ENCODE results near the gene ZNF766.
"Not testable (repeated sequence)": the region's sequence is repeated elsewhere in the genome, so short reads cannot be mapped to it uniquely, and the experiment has no call there.

ZNF766 gene

GRCh38 chr19:52231154-52231910, 38.1 kb upstream of the ZNF766 start:
- DNase-seq (ENCODE audit: low read depth): no peak
- Histone ChIP-seq H3K36me3 (ENCODE audit: control insufficient read depth, insufficient read depth, low read length, severe bottlenecking) (peaks cover 26% of the 10 kb centered on the region), H3K9me3 (ENCODE audit: control insufficient read depth, low read length) (no peaks in the 10 kb centered on the region), H3K4me1 (ENCODE audit: control insufficient read depth, insufficient read depth, low read length) (peaks cover 7% of the 10 kb centered on the region), H3K9ac (ENCODE audit: low read length) (no peak overlapping the region), H3K27me3 (replicated peaks; ENCODE audit: control insufficient read depth, insufficient read depth, low read length) (no peaks in the 10 kb centered on the region), H3K4me3 (ENCODE audit: low read length) (no peak overlapping the region)

GRCh38 chr19:52234406-52234805, 35.0 kb upstream of the ZNF766 start:
- H3K27me3 ChIP-seq (replicated peaks; ENCODE audit: control insufficient read depth, insufficient read depth, low read length): no peaks in the 10 kb centered on the region
- no peaks in the 10 kb centered on the region for H3K9me3 ChIP-seq (ENCODE audit: control insufficient read depth, low read length)
- H3K9ac ChIP-seq (ENCODE audit: low read length): no peak overlapping the region
- peaks cover 7% of the 10 kb centered on the region for H3K4me1 ChIP-seq (ENCODE audit: control insufficient read depth, insufficient read depth, low read length)
- H3K4me3 ChIP-seq (ENCODE audit: low read length): no peak overlapping the region
- H3K36me3 ChIP-seq (ENCODE audit: control insufficient read depth, insufficient read depth, low read length, severe bottlenecking): no peaks in the 10 kb centered on the region
- no peak for DNase-seq (ENCODE audit: low read depth)

GRCh38 chr19:52237197-52237596, 32.2 kb upstream of the ZNF766 start:
- no peaks in the 10 kb centered on the region for H3K27me3 ChIP-seq (replicated peaks; ENCODE audit: control insufficient read depth, insufficient read depth, low read length)

GRCh38 chr19:52237771-52238400, 31.5 kb upstream of the ZNF766 start:
- Histone ChIP-seq H3K4me3 (ENCODE audit: low read length) (no peak overlapping the region), H3K4me1 (ENCODE audit: control insufficient read depth, insufficient read depth, low read length) (no peaks in the 10 kb centered on the region), H3K9me3 (ENCODE audit: control insufficient read depth, low read length) (no peaks in the 10 kb centered on the region), H3K27me3 (replicated peaks; ENCODE audit: control insufficient read depth, insufficient read depth, low read length) (no peaks in the 10 kb centered on the region), H3K9ac (ENCODE audit: low read length) (no peak overlapping the region), H3K36me3 (ENCODE audit: control insufficient read depth, insufficient read depth, low read length, severe bottlenecking) (no peaks in the 10 kb centered on the region)
- DNase-seq (ENCODE audit: low read depth): peak; percentile 87

More at GRCh38 chr19:52237197-52237596, 32.2 kb upstream of the ZNF766 start:
- Histone ChIP-seq H3K36me3 (ENCODE audit: control insufficient read depth, insufficient read depth, low read length, severe bottlenecking) (no peaks in the 10 kb centered on the region), H3K9ac (ENCODE audit: low read length) (no peak overlapping the region), H3K4me1 (ENCODE audit: control insufficient read depth, insufficient read depth, low read length) (no peaks in the 10 kb centered on the region), H3K4me3 (ENCODE audit: low read length) (no peak overlapping the region), H3K9me3 (ENCODE audit: control insufficient read depth, low read length) (no peaks in the 10 kb centered on the region)
- DNase-seq (ENCODE audit: low read depth): no peak

GRCh38 chr19:52244021-52244420, 25.4 kb upstream of the ZNF766 start:
- Histone ChIP-seq H3K27me3 (replicated peaks; ENCODE audit: control insufficient read depth, insufficient read depth, low read length) (no peaks in the 10 kb centered on the region), H3K36me3 (ENCODE audit: control insufficient read depth, insufficient read depth, low read length, severe bottlenecking) (no peaks in the 10 kb centered on the region), H3K9ac (ENCODE audit: low read length) (no peak overlapping the region), H3K9me3 (ENCODE audit: control insufficient read depth, low read length) (no peaks in the 10 kb centered on the region), H3K4me1 (ENCODE audit: control insufficient read depth, insufficient read depth, low read length) (no peaks in the 10 kb centered on the region), H3K4me3 (ENCODE audit: low read length) (no peak overlapping the region)
- no peak for DNase-seq (ENCODE audit: low read depth)

- Histone ChIP-seq H3K9me3 (ENCODE audit: control insufficient read depth, low read length) (no peaks in the 10 kb centered on the region), H3K27me3 (replicated peaks; ENCODE audit: control insufficient read depth, insufficient read depth, low read length) (no peaks in the 10 kb centered on the region), H3K9ac (ENCODE audit: low read length) (no peak overlapping the region), H3K4me3 (ENCODE audit: low read length) (no peak overlapping the region), H3K4me1 (ENCODE audit: control insufficient read depth, insufficient read depth, low read length) (no peaks in the 10 kb centered on the region), H3K36me3 (ENCODE audit: control insufficient read depth, insufficient read depth, low read length, severe bottlenecking) (no peaks in the 10 kb centered on the region)
- peak; percentile 69 for DNase-seq (ENCODE audit: low read depth)
These were observed 21.1 kb upstream of the ZNF766 start for GRCh38 chr19:52248241-52248640.

- Histone ChIP-seq H3K9ac (ENCODE audit: low read length) (no peak overlapping the region), H3K9me3 (ENCODE audit: control insufficient read depth, low read length) (no peaks in the 10 kb centered on the region), H3K4me1 (ENCODE audit: control insufficient read depth, insufficient read depth, low read length) (no peaks in the 10 kb centered on the region), H3K36me3 (ENCODE audit: control insufficient read depth, insufficient read depth, low read length, severe bottlenecking) (no peaks in the 10 kb centered on the region), H3K27me3 (replicated peaks; ENCODE audit: control insufficient read depth, insufficient read depth, low read length) (no peaks in the 10 kb centered on the region), H3K4me3 (ENCODE audit: low read length) (no peak overlapping the region)
- no peak for DNase-seq (ENCODE audit: low read depth)
These were observed 11.0 kb upstream of the ZNF766 start for GRCh38 chr19:52258426-52258825.

- not testable (repeated sequence) for DNase-seq (ENCODE audit: low read depth); H3K4me3 ChIP-seq (ENCODE audit: low read length); H3K9me3 ChIP-seq (ENCODE audit: control insufficient read depth, low read length); H3K9ac ChIP-seq (ENCODE audit: low read length); H3K36me3 ChIP-seq (ENCODE audit: control insufficient read depth, insufficient read depth, low read length, severe bottlenecking); H3K27me3 ChIP-seq (replicated peaks; ENCODE audit: control insufficient read depth, insufficient read depth, low read length); H3K4me1 ChIP-seq (ENCODE audit: control insufficient read depth, insufficient read depth, low read length)
These were observed 3.8 kb upstream of the ZNF766 start for GRCh38 chr19:52265556-52265955.

- DNase-seq (ENCODE audit: low read depth): peak; percentile 64
- peaks cover 8% of the 10 kb centered on the region for H3K36me3 ChIP-seq (ENCODE audit: control insufficient read depth, insufficient read depth, low read length, severe bottlenecking)
These were observed 989 bp downstream of the ZNF766 start for GRCh38 chr19:52270266-52270885.

GRCh38 chr19:52273301-52273700, 3.9 kb downstream of the ZNF766 start:
- H3K4me1 ChIP-seq (ENCODE audit: control insufficient read depth, insufficient read depth, low read length): peaks cover 14% of the 10 kb centered on the region
- peaks cover 10% of the 10 kb centered on the region for H3K36me3 ChIP-seq (ENCODE audit: control insufficient read depth, insufficient read depth, low read length, severe bottlenecking)
- DNase-seq (ENCODE audit: low read depth): no peak
- H3K4me3 ChIP-seq (ENCODE audit: low read length): no peak overlapping the region
- no peaks in the 10 kb centered on the region for H3K27me3 ChIP-seq (replicated peaks; ENCODE audit: control insufficient read depth, insufficient read depth, low read length)
- H3K9ac ChIP-seq (ENCODE audit: low read length): no peak overlapping the region
- H3K9me3 ChIP-seq (ENCODE audit: control insufficient read depth, low read length): no peaks in the 10 kb centered on the region

More at GRCh38 chr19:52270266-52270885, 989 bp downstream of the ZNF766 start:
- H3K4me1 ChIP-seq (ENCODE audit: control insufficient read depth, insufficient read depth, low read length): peaks cover 14% of the 10 kb centered on the region
- peak overlapping the region; percentile 98 for H3K4me3 ChIP-seq (ENCODE audit: low read length)
- H3K9me3 ChIP-seq (ENCODE audit: control insufficient read depth, low read length): no peaks in the 10 kb centered on the region
- no peaks in the 10 kb centered on the region for H3K27me3 ChIP-seq (replicated peaks; ENCODE audit: control insufficient read depth, insufficient read depth, low read length)
- H3K9ac ChIP-seq (ENCODE audit: low read length): peak overlapping the region; percentile 99

GRCh38 chr19:52274191-52274590, 4.8 kb downstream of the ZNF766 start:
- peaks cover 10% of the 10 kb centered on the region for H3K4me1 ChIP-seq (ENCODE audit: control insufficient read depth, insufficient read depth, low read length)
- no peaks in the 10 kb centered on the region for H3K9me3 ChIP-seq (ENCODE audit: control insufficient read depth, low read length)
- peaks cover 10% of the 10 kb centered on the region for H3K36me3 ChIP-seq (ENCODE audit: control insufficient read depth, insufficient read depth, low read length, severe bottlenecking)
- no peak for DNase-seq (ENCODE audit: low read depth)
- no peaks in the 10 kb centered on the region for H3K27me3 ChIP-seq (replicated peaks; ENCODE audit: control insufficient read depth, insufficient read depth, low read length)
- H3K9ac ChIP-seq (ENCODE audit: low read length): no peak overlapping the region
- H3K4me3 ChIP-seq (ENCODE audit: low read length): no peak overlapping the region

Measured in adipocyte (in vitro differentiated cells).